ENCODE measurements around the gene MYO5B.

DNA sequence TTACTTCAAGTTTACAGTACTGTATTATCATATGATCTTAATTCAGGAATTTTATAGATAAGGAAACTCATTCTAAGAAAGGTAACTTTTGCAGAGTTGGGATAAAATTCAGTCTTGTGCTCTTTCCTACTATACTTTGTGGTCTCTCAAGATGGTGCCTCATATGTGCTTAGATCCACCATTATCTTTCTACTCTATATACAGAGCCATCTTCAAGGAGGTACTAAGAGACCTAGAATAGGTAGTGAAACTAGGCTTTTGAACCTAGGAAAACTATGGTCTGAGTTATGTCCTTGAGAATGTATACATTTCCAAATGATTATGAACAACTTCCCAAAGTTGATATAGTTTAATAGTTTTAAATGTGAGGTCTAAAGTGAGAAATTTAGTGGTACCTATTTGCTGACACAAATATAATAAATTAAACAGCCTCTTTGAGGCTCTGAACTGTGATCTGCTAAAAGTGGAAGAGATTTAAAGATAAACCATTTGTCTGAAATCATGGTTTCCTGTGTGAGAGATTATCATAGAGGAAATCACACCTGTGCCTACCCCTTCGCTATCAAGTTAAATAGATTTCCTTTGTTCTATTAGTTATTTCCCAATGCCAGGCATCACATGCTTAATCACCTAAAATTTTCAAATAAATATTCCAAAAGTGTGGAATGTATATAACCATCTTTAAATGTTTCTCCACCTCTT is 408.8 kb downstream of the MYO5B start:
- TF ChIP-seq, protein P1, sequence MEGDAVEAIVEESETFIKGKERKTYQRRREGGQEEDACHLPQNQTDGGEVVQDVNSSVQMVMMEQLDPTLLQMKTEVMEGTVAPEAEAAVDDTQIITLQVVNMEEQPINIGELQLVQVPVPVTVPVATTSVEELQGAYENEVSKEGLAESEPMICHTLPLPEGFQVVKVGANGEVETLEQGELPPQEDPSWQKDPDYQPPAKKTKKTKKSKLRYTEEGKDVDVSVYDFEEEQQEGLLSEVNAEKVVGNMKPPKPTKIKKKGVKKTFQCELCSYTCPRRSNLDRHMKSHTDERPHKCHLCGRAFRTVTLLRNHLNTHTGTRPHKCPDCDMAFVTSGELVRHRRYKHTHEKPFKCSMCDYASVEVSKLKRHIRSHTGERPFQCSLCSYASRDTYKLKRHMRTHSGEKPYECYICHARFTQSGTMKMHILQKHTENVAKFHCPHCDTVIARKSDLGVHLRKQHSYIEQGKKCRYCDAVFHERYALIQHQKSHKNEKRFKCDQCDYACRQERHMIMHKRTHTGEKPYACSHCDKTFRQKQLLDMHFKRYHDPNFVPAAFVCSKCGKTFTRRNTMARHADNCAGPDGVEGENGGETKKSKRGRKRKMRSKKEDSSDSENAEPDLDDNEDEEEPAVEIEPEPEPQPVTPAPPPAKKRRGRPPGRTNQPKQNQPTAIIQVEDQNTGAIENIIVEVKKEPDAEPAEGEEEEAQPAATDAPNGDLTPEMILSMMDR (IDR thresholded peaks at IDR 0.05; ENCODE audit: poor library complexity): no peak
- TF ChIP-seq EZH2phosphoT487 (IDR thresholded peaks at IDR 0.05; ENCODE audit: low read depth, severe bottlenecking, unreplicated experiment) (no peak), EZH2 (IDR thresholded peaks at IDR 0.05; ENCODE audit: borderline replicate concordance) (no peak)

Data from hepatocyte (in vitro differentiated cells).